Activated gamma-delta T cell treated with Interleukin-2 at 50 U/mL for 16 hours (primary cell): Measurements from ENCODE around the gene FABP6.

Experiments
- DNase-seq: peaks from one replicate; pipeline ENCODE4 v3.0.0-alpha.2; 2020

Gene FABP6

GRCh38 chr5:160263326-160263855 is 34.1 kb downstream of the FABP6 start:
- DNase-seq = no peak

GRCh38 chr5:160266044-160266443 is 36.7 kb downstream of the FABP6 start:
- no peak for DNase-seq

- DNase-seq = no peak
These were observed 37.5 kb downstream of the FABP6 start for GRCh38 chr5:160266752-160267345.

GRCh38 chr5:160268121-160268520 is 38.8 kb downstream of the FABP6 start:
- DNase-seq = no peak

- no peak for DNase-seq
These were observed 39.7 kb downstream of the FABP6 start for GRCh38 chr5:160269017-160269416.

GRCh38 chr5:160270704-160271103 is 41.4 kb downstream of the FABP6 start:
- no peak for DNase-seq

- DNase-seq = no peak
These were observed 42.1 kb downstream of the FABP6 start for GRCh38 chr5:160271396-160271795.

- no peak for DNase-seq
These were observed 42.5 kb downstream of the FABP6 start for GRCh38 chr5:160271836-160272235.

GRCh38 chr5:160272264-160272663 is 43.0 kb downstream of the FABP6 start:
- no peak for DNase-seq

GRCh38 chr5:160272889-160273288 is 43.6 kb downstream of the FABP6 start:
- DNase-seq = no peak

GRCh38 chr5:160274483-160274931 is 45.2 kb downstream of the FABP6 start:
- DNase-seq = no peak

GRCh38 chr5:160278343-160278742 is 49.0 kb downstream of the FABP6 start:
- no peak for DNase-seq

GRCh38 chr5:160280384-160281095 is 51.2 kb downstream of the FABP6 start:
- DNase-seq = no peak

GRCh38 chr5:160281275-160281674 is 52.0 kb downstream of the FABP6 start:
- no peak for DNase-seq

GRCh38 chr5:160284291-160284873 is 55.1 kb downstream of the FABP6 start:
- DNase-seq = no peak

- DNase-seq = no peak
These were observed 56.0 kb downstream of the FABP6 start for GRCh38 chr5:160285316-160285715.

- DNase-seq = no peak
These were observed 57.6 kb downstream of the FABP6 start for GRCh38 chr5:160286947-160287346.

- DNase-seq = no peak
These were observed 58.2 kb downstream of the FABP6 start for GRCh38 chr5:160287378-160288051.
